HG03139 (cell line): ENCODE results near the gene HES7.

Experiments
- ATAC-seq: cut with Tn5 transposase; IDR thresholded peaks from one replicate; pipeline ENCODE4 v1.9.1; 2021; ENCODE audit not compliant: unreplicated experiment

HES7 gene

GRCh38 chr17:8075574-8076342 is 48.1 kb downstream of the HES7 start:
- no peak for ATAC-seq

- ATAC-seq = no peak
Measured at GRCh38 chr17:8075081-8075480, 48.8 kb downstream of the HES7 start.

GRCh38 chr17:8074554-8074953 is 49.4 kb downstream of the HES7 start:
- ATAC-seq = no peak

GRCh38 chr17:8073627-8074484 is 50.0 kb downstream of the HES7 start:
- ATAC-seq = no peak

- no peak for ATAC-seq
Measured at GRCh38 chr17:8072729-8073461, 51.0 kb downstream of the HES7 start.

GRCh38 chr17:8072341-8072728 is 51.6 kb downstream of the HES7 start:
- ATAC-seq = no peak

- no peak for ATAC-seq
Measured at GRCh38 chr17:8071496-8071895, 52.4 kb downstream of the HES7 start.
